SK-N-SH (cell line): ENCODE measurements around the gene SMARCA2. TPM values are rescaled to one million over a fixed set of nuclear protein-coding genes. Genes with fewer than 3 reads are reported as not detected.
A peak's percentile ranks its signal among the peaks of the same experiment; 100 is the strongest.

Experiments
- CTCF ChIA-PET: fragments of 300-600, 350-600 bp; formaldehyde crosslinking; extraction: SDS; loops from one replicate; lab custom pipeline; 2021; lab: Yijun Ruan, JAX
- POLR2A ChIA-PET: fragments of 350-600 bp; sonication (Branson Sonifier 250); formaldehyde crosslinking; extraction: SDS; loops from one replicate; lab custom pipeline; 2020; ENCODE audit warnings: antibody characterized with exemption, inconsistent platforms; lab: Yijun Ruan, JAX
- DNase-seq: peaks from one replicate; pipeline ENCODE4 v3.0.0; 2012
- H2AFZ ChIP-seq: fragments of 200-600 bp; sonication (generic); 2 replicates; pipeline ENCODE4 v1.8.1; 2016; ENCODE audit warnings: antibody characterized with exemption, mild to moderate bottlenecking, low read depth
- H3F3A ChIP-seq: fragments of 200-600 bp; sonication (generic); replicated peaks from 2 replicates; pipeline ENCODE3; 2016; ENCODE audit warnings: antibody characterized with exemption, mild to moderate bottlenecking; ENCODE audit not compliant: insufficient read depth
- H3K27ac ChIP-seq, 2 experiments: fragments of 200-500 bp in 1 of 2; fragments of 200-600 bp in 1 of 2; sonication (Bioruptor generic) in 1 of 2; sonication (generic), shearing (Covaris generic) in 1 of 2; 2 replicates each; pipeline versions ENCODE4 v1.5.1 to v1.6.1; 2014 to 2016; ENCODE audit warnings: low read depth in 2 of 2, inconsistent platforms in 1 of 2, low read length in 1 of 2, mild to moderate bottlenecking in 1 of 2, mixed read lengths in 1 of 2
- H3K27me3 ChIP-seq: fragments of 200-600 bp; sonication (generic), shearing (Covaris generic); 2 replicates; pipeline ENCODE4 v1.6.1; 2016; ENCODE audit warnings: mixed run types; ENCODE audit not compliant: insufficient read depth
- H3K36me3 ChIP-seq, 2 experiments: fragments of 200-500 bp in 1 of 2; fragments of 200-600 bp in 1 of 2; sonication (Bioruptor generic) in 1 of 2; sonication (generic) in 1 of 2; replicated peaks in 1 of 2; 2 replicates each; pipeline versions ENCODE3 to v1.5.1; 2014 to 2016; ENCODE audit warnings: low read length in 1 of 2, mild to moderate bottlenecking in 1 of 2; ENCODE audit not compliant: insufficient read depth in 2 of 2, control insufficient read depth in 1 of 2
- H3K4me1 ChIP-seq, 2 experiments: fragments of 200-500 bp in 1 of 2; fragments of 200-600 bp in 1 of 2; sonication (Bioruptor generic) in 1 of 2; sonication (generic), shearing (Covaris generic) in 1 of 2; 2 replicates each; pipeline versions ENCODE4 v1.5.1 to v1.6.1; 2014 to 2016; ENCODE audit warnings: low read depth in 1 of 2, low read length in 1 of 2, mixed run types in 1 of 2; ENCODE audit not compliant: insufficient read depth in 2 of 2, control insufficient read depth in 1 of 2
- H3K4me2 ChIP-seq: fragments of 200-600 bp; sonication (generic), shearing (Covaris generic); 2 replicates; pipeline ENCODE4 v1.6.1; 2017; ENCODE audit warnings: mixed run types
- H3K4me3 ChIP-seq, 2 experiments: fragments of 200-500 bp in 1 of 2; fragments of 200-600 bp in 1 of 2; sonication (Bioruptor generic) in 1 of 2; sonication (generic), shearing (Covaris generic) in 1 of 2; 2 replicates each; pipeline versions ENCODE4 v1.5.1 to v1.8.1; 2014 to 2016; ENCODE audit warnings: low read depth in 2 of 2, inconsistent platforms in 1 of 2, low read length in 1 of 2, mild to moderate bottlenecking in 1 of 2, mixed read lengths in 1 of 2, moderate library complexity in 1 of 2
- H3K79me2 ChIP-seq: fragments of 200-600 bp; sonication (generic); 2 replicates; pipeline ENCODE4 v1.8.1; 2017; ENCODE audit warnings: mild to moderate bottlenecking; ENCODE audit not compliant: insufficient read depth
- H3K9ac ChIP-seq: fragments of 200-600 bp; sonication (generic); 2 replicates; pipeline ENCODE4 v1.6.1; 2017; ENCODE audit warnings: mixed run types
- H3K9me2 ChIP-seq: fragments of 200-600 bp; sonication (generic); 2 replicates; pipeline ENCODE4 v1.6.1; 2017; ENCODE audit warnings: mixed run types
- H3K9me3 ChIP-seq: fragments of 200-600 bp; sonication (generic); 2 replicates; pipeline ENCODE4 v1.6.1; 2017; ENCODE audit warnings: mixed run types, mild to moderate bottlenecking, moderate library complexity
- H4K20me1 ChIP-seq: fragments of 200-600 bp; sonication (generic); 2 replicates; pipeline ENCODE4 v1.6.1; 2017; ENCODE audit warnings: mild to moderate bottlenecking, mixed run types; ENCODE audit not compliant: insufficient read depth
- EP300 ChIP-seq, 2 experiments: IDR thresholded peaks; 2 replicates each; pipeline versions ENCODE4 v1.4.0 to v1.6.1; 2012; ENCODE audit warnings: borderline replicate concordance in 1 of 2, low read depth in 1 of 2, low read length in 1 of 2
- FOSL2 ChIP-seq: IDR thresholded peaks from 2 replicates; pipeline ENCODE4 v1.4.0; 2012; ENCODE audit warnings: low read depth, mild to moderate bottlenecking, moderate library complexity, borderline replicate concordance
- GABPA ChIP-seq: IDR thresholded peaks from 2 replicates; pipeline ENCODE4 v1.4.0; 2012; ENCODE audit warnings: low read depth, mild to moderate bottlenecking
- GATA2 ChIP-seq: sonication (generic); formaldehyde crosslinking; IDR thresholded peaks from 2 replicates; pipeline ENCODE4 v1.5.0; 2020; ENCODE audit warnings: mild to moderate bottlenecking, missing genetic modification reagents
- JUND ChIP-seq: IDR thresholded peaks from 2 replicates; pipeline ENCODE4 v1.4.0; 2012
- MEF2A ChIP-seq: IDR thresholded peaks from 2 replicates; pipeline ENCODE4 v1.4.0; 2012; ENCODE audit warnings: low read depth, borderline replicate concordance
- MXI1 ChIP-seq: IDR thresholded peaks from 2 replicates; pipeline ENCODE4 v1.6.1; 2012; ENCODE audit warnings: mild to moderate bottlenecking, low read depth, low read length, improper control_type of control experiment
- NRF1 ChIP-seq: IDR thresholded peaks from 2 replicates; pipeline ENCODE4 v1.6.1; 2012; ENCODE audit warnings: low read depth, mild to moderate bottlenecking, low read length
- POLR2AphosphoS5 ChIP-seq: IDR thresholded peaks from 2 replicates; pipeline ENCODE4 v1.6.1; 2012; ENCODE audit warnings: low read depth, low read length
- RAD21 ChIP-seq: IDR thresholded peaks from 2 replicates; pipeline ENCODE4 v1.6.1; 2012; ENCODE audit warnings: mild to moderate bottlenecking, low read length
- RFX5 ChIP-seq: IDR thresholded peaks from 2 replicates; pipeline ENCODE4 v1.6.1; 2012; ENCODE audit warnings: mild to moderate bottlenecking, improper control_type of control experiment, low read length
- RXRA ChIP-seq: IDR thresholded peaks from 2 replicates; pipeline ENCODE4 v1.4.0; 2012; ENCODE audit warnings: low read depth, mild to moderate bottlenecking, borderline replicate concordance
- SIN3A ChIP-seq: IDR thresholded peaks from 2 replicates; pipeline ENCODE4 v1.6.1; 2012; ENCODE audit warnings: low read depth, mild to moderate bottlenecking, low read length, moderate library complexity, borderline replicate concordance
- TAF1 ChIP-seq: IDR thresholded peaks from 2 replicates; pipeline ENCODE4 v1.6.1; 2012; ENCODE audit warnings: low read depth, mild to moderate bottlenecking, low read length, moderate library complexity, borderline replicate concordance
- YY1 ChIP-seq: IDR thresholded peaks from 2 replicates; pipeline ENCODE4 v1.4.0; 2012; ENCODE audit warnings: low read depth, mild to moderate bottlenecking
- WGBS: methylation state at CpG from one replicate; pipeline ENCODE4 v1.1.6; 2017; ENCODE audit warnings: low lambda C conversion rate; 5-methylcytosine and 5-hydroxymethylcytosine counted together
- polyA plus RNA-seq, 3 experiments: library from polyadenylated mRNA; depleted of rRNA; stranded (reverse); fragments of >200 nt; gene quantifications; 2 replicates each; pipeline ENCODE4 v1.2.3, GENCODE V29; 2012
- TF ChIP-seq, protein P1 (sequence below): fragments of 200-600 bp; sonication (generic); IDR thresholded peaks from 2 replicates; pipeline ENCODE4 v1.6.1; 2017; ENCODE audit warnings: antibody characterized with exemption, mild to moderate bottlenecking, moderate library complexity
- TF ChIP-seq, protein P2 (sequence below): IDR thresholded peaks from 2 replicates; pipeline ENCODE4; 2012
- TF ChIP-seq, protein P3 (sequence below): fragments of 150-350 bp; IDR thresholded peaks from 2 replicates; pipeline ENCODE4 v1.6.1; 2017; ENCODE audit warnings: antibody characterized with exemption, low read length, low read depth, borderline replicate concordance
- TF ChIP-seq, protein P4 (sequence below): IDR thresholded peaks from 2 replicates; pipeline ENCODE4 v1.4.0; 2012; ENCODE audit warnings: low read depth

Gene SMARCA2
- polyA plus RNA-seq, 1 of the 3 experiments (the other 2 are of a cell fraction) = 17.4 TPM

DNA sequence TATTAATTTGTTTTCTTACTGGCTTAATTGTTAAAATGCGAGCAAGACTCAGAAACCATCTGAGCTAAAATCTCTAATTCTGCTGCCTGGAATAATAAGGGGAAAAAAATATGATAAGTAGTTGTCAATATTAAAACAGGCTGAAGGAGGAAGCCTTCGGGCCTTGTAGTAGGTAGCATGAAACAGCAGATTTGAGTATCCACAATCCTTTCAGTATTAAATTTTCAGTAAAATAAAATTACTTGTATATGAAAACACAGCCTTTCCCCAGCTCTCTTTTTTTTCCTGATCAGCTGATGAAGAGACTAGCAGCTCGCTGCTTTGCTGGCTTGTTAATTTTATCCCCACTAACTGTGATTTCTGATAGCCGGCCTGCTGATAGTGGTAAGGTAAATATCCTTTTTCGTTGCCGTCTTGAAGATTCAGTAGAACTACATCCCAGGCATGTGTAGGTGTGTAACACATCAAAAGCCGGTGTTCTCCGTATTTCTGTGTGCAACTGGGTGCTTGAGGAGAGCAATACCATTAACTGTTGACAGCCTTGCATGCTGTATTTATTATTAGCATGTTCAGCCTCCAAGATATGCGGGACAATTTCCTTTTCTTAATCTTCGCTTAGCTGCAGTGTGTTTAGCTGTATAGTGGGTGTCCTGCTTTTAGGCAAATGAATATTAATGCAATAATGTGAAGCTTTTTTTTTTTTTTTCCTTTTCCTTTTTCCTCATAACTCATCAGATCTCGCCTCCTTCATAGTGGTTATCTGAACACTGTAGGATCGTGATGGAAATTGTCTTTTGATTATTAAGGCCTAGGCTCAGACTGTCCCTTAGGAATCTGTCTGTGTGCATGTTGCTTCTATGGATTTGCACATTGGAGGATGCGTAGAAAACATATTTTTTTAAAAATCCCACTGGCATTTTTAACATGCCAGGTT, 144.6 kb downstream of the SMARCA2 start:
- POLR2A ChIA-PET = no interaction called here
- Histone ChIP-seq H3K4me2 (peak overlapping the region; percentile 75), H3K27ac (peak overlapping the region; percentile 50 to 79)
- no peak for TF ChIP-seq SIN3A
- TF ChIP-seq GATA2 (CRISPR knock-in tag) = 0 out of 2 replicates have a peak, but pooled peaks have one; percentile 13
- no peak for TF ChIP-seq RXRA
- TF ChIP-seq FOSL2 = no peak
- TF ChIP-seq, protein P1, sequence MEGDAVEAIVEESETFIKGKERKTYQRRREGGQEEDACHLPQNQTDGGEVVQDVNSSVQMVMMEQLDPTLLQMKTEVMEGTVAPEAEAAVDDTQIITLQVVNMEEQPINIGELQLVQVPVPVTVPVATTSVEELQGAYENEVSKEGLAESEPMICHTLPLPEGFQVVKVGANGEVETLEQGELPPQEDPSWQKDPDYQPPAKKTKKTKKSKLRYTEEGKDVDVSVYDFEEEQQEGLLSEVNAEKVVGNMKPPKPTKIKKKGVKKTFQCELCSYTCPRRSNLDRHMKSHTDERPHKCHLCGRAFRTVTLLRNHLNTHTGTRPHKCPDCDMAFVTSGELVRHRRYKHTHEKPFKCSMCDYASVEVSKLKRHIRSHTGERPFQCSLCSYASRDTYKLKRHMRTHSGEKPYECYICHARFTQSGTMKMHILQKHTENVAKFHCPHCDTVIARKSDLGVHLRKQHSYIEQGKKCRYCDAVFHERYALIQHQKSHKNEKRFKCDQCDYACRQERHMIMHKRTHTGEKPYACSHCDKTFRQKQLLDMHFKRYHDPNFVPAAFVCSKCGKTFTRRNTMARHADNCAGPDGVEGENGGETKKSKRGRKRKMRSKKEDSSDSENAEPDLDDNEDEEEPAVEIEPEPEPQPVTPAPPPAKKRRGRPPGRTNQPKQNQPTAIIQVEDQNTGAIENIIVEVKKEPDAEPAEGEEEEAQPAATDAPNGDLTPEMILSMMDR = no peak
- TF ChIP-seq, all 33 proteins: peak for 1
- Histone ChIP-seq H3K9me3 (no peaks in the 10 kb centered on the region), H3K4me1 (peaks cover 13% of the 10 kb centered on the region in 2 experiments; a peak in 3 of 4 replicates), H3F3A (no peaks in the 10 kb centered on the region), H3K9me2 (no peaks in the 10 kb centered on the region), H4K20me1 (no peaks in the 10 kb centered on the region), H3K27me3 (no peaks in the 10 kb centered on the region), H3K9ac (peak overlapping the region; percentile 70; the same call in 1 of the 2 replicates), H3K36me3 (peaks cover 0 to 5% of the 10 kb centered on the region in 2 experiments), H2AFZ (peak overlapping the region; percentile 85; the same call in 1 of the 2 replicates), H3K79me2 (peaks cover 10% of the 10 kb centered on the region), H3K4me3 (peak overlapping the region; percentile 6 to 68; a peak in 2 of 4 replicates)
- CTCF ChIA-PET = interaction anchor here (0.6 to 1.8 kb wide), 8 partner anchors 14 to 569 kb away, joined by 3 to 5 read pairs (median 3); no protein-coding TSS in a partner anchor
- WGBS = 72% methylated on average over 13 of the region's 13 CpGs
- DNase-seq = no peak

DNA sequence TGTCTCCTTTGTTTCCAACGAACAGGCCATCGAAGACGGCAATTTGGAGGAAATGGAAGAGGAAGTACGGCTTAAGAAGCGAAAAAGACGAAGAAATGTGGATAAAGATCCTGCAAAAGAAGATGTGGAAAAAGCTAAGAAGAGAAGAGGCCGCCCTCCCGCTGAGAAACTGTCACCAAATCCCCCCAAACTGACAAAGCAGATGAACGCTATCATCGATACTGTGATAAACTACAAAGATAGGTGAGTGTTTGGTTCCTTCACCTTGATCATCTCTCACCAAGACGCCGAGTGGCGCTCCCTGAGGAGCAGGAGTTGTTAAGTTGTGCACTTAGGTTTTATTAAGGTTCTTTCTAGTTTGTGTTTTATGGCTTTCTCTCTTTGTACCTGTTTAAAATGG, 146.5 kb downstream of the SMARCA2 start:
- Histone ChIP-seq H3K79me2 (peaks cover 10% of the 10 kb centered on the region), H3K4me2 (no peak overlapping the region), H3K9ac (no peak overlapping the region), H3K27ac (no peak overlapping the region), H3K4me3 (no peak overlapping the region), H3K36me3 (peaks cover 0 to 5% of the 10 kb centered on the region in 2 experiments), H3K27me3 (no peaks in the 10 kb centered on the region), H3K9me2 (no peaks in the 10 kb centered on the region), H4K20me1 (no peaks in the 10 kb centered on the region), H3K4me1 (peaks cover 12 to 13% of the 10 kb centered on the region in 2 experiments; a peak in 3 of 4 replicates), H3K9me3 (no peaks in the 10 kb centered on the region), H3F3A (no peaks in the 10 kb centered on the region), H2AFZ (no peak overlapping the region)
- no peak for DNase-seq
- TF ChIP-seq RXRA (no peak), NRF1 (no peak), RFX5 (no peak), MEF2A (no peak), POLR2AphosphoS5 (no peak), YY1 (no peak), GATA2 (CRISPR knock-in tag) (no peak), JUND (no peak), GABPA (no peak), RAD21 (no peak), TAF1 (no peak), FOSL2 (no peak), MXI1 (no peak), SIN3A (no peak), EP300 (IDR thresholded peaks at IDR 0.05; ENCODE audit: borderline replicate concordance in 1 of 2, low read depth in 1 of 2, low read length in 1 of 2) (no peak)
- TF ChIP-seq, protein P2, sequence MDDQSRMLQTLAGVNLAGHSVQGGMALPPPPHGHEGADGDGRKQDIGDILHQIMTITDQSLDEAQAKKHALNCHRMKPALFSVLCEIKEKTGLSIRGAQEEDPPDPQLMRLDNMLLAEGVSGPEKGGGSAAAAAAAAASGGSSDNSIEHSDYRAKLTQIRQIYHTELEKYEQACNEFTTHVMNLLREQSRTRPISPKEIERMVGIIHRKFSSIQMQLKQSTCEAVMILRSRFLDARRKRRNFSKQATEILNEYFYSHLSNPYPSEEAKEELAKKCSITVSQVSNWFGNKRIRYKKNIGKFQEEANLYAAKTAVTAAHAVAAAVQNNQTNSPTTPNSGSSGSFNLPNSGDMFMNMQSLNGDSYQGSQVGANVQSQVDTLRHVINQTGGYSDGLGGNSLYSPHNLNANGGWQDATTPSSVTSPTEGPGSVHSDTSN = no peak
- TF ChIP-seq, protein P3, sequence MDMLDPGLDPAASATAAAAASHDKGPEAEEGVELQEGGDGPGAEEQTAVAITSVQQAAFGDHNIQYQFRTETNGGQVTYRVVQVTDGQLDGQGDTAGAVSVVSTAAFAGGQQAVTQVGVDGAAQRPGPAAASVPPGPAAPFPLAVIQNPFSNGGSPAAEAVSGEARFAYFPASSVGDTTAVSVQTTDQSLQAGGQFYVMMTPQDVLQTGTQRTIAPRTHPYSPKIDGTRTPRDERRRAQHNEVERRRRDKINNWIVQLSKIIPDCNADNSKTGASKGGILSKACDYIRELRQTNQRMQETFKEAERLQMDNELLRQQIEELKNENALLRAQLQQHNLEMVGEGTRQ = no peak
- TF ChIP-seq, protein P4, sequence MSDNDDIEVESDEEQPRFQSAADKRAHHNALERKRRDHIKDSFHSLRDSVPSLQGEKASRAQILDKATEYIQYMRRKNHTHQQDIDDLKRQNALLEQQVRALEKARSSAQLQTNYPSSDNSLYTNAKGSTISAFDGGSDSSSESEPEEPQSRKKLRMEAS = no peak
- WGBS = 93% methylated on average over 13 of the region's 13 CpGs
- POLR2A ChIA-PET = no interaction called here
- CTCF ChIA-PET = interaction anchor here (0.8 to 1.3 kb wide), 2 partner anchors 29 to 228 kb away, joined by 3 read pairs; no protein-coding TSS in a partner anchor
